HL-60 (cell line): ENCODE results near the gene AGTRAP.

Source experiments
- DNase-seq, 2 experiments: peaks; one replicate each; pipeline ENCODE4 v3.0.0-alpha.2; 2010 to 2020; ENCODE audit warnings: low read depth in 1 of 2, low spot score in 1 of 2
- H3K27ac ChIP-seq: fragments of 250-450 bp; sonication (Bioruptor Pico); replicated peaks from 2 replicates; pipeline ENCODE4 v1.5.1; 2020; ENCODE audit warnings: mild to moderate bottlenecking, moderate library complexity
- H3K27me3 ChIP-seq: fragments of 250-450 bp; sonication (Bioruptor Pico); 2 replicates; pipeline ENCODE4 v1.5.1; 2021; ENCODE audit warnings: mild to moderate bottlenecking, moderate library complexity; ENCODE audit not compliant: insufficient read depth, poor library complexity, severe bottlenecking
- H3K4me3 ChIP-seq: replicated peaks from 2 replicates; pipeline ENCODE4 v1.5.1; 2011; ENCODE audit warnings: mild to moderate bottlenecking, control low read depth, low read length; ENCODE audit not compliant: insufficient read depth
- GABPA ChIP-seq: IDR thresholded peaks from 2 replicates; pipeline ENCODE4 v1.6.1; 2012; ENCODE audit warnings: low read depth
- POLR2AphosphoS5 ChIP-seq: IDR thresholded peaks from 2 replicates; pipeline ENCODE4 v1.6.1; 2012; ENCODE audit warnings: low read depth
- REST ChIP-seq: IDR thresholded peaks from 2 replicates; pipeline ENCODE4 v1.6.1; 2012; ENCODE audit warnings: low read depth; ENCODE audit not compliant: insufficient replicate concordance
- SPI1 ChIP-seq: IDR thresholded peaks from 2 replicates; pipeline ENCODE4 v1.6.1; 2012; ENCODE audit warnings: low read depth, mild to moderate bottlenecking, borderline replicate concordance
- TF ChIP-seq, protein P1 (sequence below): IDR thresholded peaks from one replicate; pipeline ENCODE4 v1.5.1; 2011; ENCODE audit warnings: low read length, control low read depth, inconsistent platforms; ENCODE audit not compliant: insufficient read depth

AGTRAP gene

GRCh38 chr1:11796036-11796828, 60.3 kb downstream of the AGTRAP start:
- Histone ChIP-seq H3K27ac (no peak overlapping the region), H3K4me3 (no peak overlapping the region), H3K27me3 (no peaks in the 10 kb centered on the region)
- no peak for TF ChIP-seq GABPA
- TF ChIP-seq POLR2AphosphoS5 = no peak
- TF ChIP-seq, protein P1, sequence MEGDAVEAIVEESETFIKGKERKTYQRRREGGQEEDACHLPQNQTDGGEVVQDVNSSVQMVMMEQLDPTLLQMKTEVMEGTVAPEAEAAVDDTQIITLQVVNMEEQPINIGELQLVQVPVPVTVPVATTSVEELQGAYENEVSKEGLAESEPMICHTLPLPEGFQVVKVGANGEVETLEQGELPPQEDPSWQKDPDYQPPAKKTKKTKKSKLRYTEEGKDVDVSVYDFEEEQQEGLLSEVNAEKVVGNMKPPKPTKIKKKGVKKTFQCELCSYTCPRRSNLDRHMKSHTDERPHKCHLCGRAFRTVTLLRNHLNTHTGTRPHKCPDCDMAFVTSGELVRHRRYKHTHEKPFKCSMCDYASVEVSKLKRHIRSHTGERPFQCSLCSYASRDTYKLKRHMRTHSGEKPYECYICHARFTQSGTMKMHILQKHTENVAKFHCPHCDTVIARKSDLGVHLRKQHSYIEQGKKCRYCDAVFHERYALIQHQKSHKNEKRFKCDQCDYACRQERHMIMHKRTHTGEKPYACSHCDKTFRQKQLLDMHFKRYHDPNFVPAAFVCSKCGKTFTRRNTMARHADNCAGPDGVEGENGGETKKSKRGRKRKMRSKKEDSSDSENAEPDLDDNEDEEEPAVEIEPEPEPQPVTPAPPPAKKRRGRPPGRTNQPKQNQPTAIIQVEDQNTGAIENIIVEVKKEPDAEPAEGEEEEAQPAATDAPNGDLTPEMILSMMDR = no peak
- TF ChIP-seq REST = no peak
- TF ChIP-seq SPI1 = no peak
- no peak for DNase-seq

DNA sequence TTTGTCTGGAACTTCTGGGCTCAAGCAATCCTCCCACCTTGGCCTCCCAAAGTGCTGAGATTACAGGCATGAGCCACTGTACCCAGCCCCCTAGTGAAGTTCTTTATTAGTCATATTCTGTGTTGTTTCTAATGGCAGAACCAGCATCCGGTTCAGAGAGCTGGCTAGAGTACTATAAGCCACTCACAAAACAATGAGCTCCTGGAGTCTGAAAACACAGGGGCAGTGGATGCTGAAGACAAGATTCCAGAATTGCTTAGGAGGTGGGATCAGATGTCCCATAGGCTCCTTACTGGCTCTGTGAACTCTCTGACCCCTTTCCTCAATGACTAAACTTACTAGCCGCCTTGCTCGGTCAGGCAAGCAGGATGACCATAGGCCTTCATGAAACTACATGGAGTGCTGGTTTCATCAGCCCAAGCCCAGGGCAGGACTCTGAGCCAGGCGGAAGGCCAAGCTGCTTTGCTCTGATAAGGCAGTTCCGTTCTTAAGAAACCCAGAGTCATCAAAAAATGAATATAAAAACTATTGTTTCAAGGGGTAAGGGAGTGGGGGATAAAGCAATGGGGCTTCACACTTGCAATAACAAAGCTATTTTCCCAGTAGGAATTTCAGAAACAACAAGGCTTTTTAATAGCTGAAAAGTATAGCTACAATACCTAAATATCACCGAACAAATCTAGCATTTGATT, 61.7 kb downstream of the AGTRAP start:
- Histone ChIP-seq H3K4me3 (no peak overlapping the region), H3K27ac (no peak overlapping the region), H3K27me3 (no peaks in the 10 kb centered on the region)
- no peak for DNase-seq
- no peak for TF ChIP-seq REST
- TF ChIP-seq GABPA = no peak
- TF ChIP-seq POLR2AphosphoS5 = no peak
- no peak for TF ChIP-seq SPI1
- TF ChIP-seq, protein P1 = no peak

GRCh38 chr1:11799099-11799498, 63.2 kb downstream of the AGTRAP start:
- DNase-seq = no peak
- no peaks in the 10 kb centered on the region for H3K27me3 ChIP-seq
- no peak overlapping the region for H3K4me3 ChIP-seq
- TF ChIP-seq POLR2AphosphoS5 = no peak
- no peak for TF ChIP-seq GABPA
- no peak for TF ChIP-seq REST
- TF ChIP-seq SPI1 = no peak
- TF ChIP-seq, protein P1 = no peak
- H3K27ac ChIP-seq = no peak overlapping the region
